GM12878 (cell line): ENCODE results near the gene CTXN1. TPM values are rescaled to one million over a fixed set of nuclear protein-coding genes. Genes with fewer than 3 reads are reported as not detected.

Experiments
- ATAC-seq: fragments of 200-7000 bp; cut with Tn5 transposase; 3 replicates; pipeline ENCODE4 v1.9.1; 2020; ENCODE audit warnings: mild to moderate bottlenecking, moderate library complexity
- BruUV-seq: library from RNA; stranded (reverse); fragments of 400-500 nt; replicated peaks from 2 replicates; lab custom pipeline; 2021; lab: Mats Ljungman, UMichigan
- CTCF ChIA-PET: fragments of 300-600 bp; sonication (Branson Sonifier 250); formaldehyde crosslinking; extraction: SDS; loops from one replicate; lab custom pipeline; 2021; ENCODE audit warnings: inconsistent platforms; lab: Yijun Ruan, JAX
- POLR2A ChIA-PET: fragments of 350-600 bp; formaldehyde crosslinking; extraction: SDS; loops from one replicate; lab custom pipeline; 2021; ENCODE audit warnings: inconsistent platforms; lab: Charles Lee
- RAD21 ChIA-PET: fragments of 300-600 bp; sonication (Branson Sonifier 250); formaldehyde crosslinking; loops from one replicate; lab custom pipeline; 2023; ENCODE audit warnings: antibody characterized with exemption; ENCODE audit not compliant: unreplicated experiment; lab: Charles Lee
- SMC1A ChIA-PET: fragments of 300-600 bp; sonication (Branson Sonifier 250); formaldehyde crosslinking; loops from one replicate; lab custom pipeline; 2023; ENCODE audit not compliant: unreplicated experiment, uncharacterized antibody; lab: Charles Lee
- DNase-seq: peaks from one replicate; pipeline ENCODE4 v3.0.0-alpha.2; 2011; ENCODE audit warnings: low read depth, low spot score
- FAIRE-seq: peaks from 3 replicates; lab custom pipeline; 2011; peaks lifted over from hg19 to GRCh38; lab: Jason Lieb, UNC
- H2AFZ ChIP-seq: 2 replicates; pipeline ENCODE4 v1.6.0; 2011; ENCODE audit warnings: low read depth, low read length, control low read depth; ENCODE audit not compliant: control insufficient read depth
- H3K27ac ChIP-seq: 2 replicates; pipeline ENCODE4 v1.5.1; 2011; ENCODE audit warnings: control low read depth; ENCODE audit not compliant: control insufficient read depth, insufficient read depth
- H3K27me3 ChIP-seq, 2 experiments: replicated peaks in 1 of 2; 2 replicates each; pipeline versions ENCODE4 v1.6.0 to v1.6.1; 2011; ENCODE audit warnings: low read length in 1 of 2; ENCODE audit not compliant: control insufficient read depth in 2 of 2, insufficient read depth in 2 of 2
- H3K36me3 ChIP-seq, 2 experiments: 2 replicates each; pipeline ENCODE4 v1.5.1; 2011; ENCODE audit warnings: low read length in 1 of 2; ENCODE audit not compliant: control insufficient read depth in 2 of 2, insufficient read depth in 2 of 2
- H3K4me1 ChIP-seq: 2 replicates; pipeline ENCODE4 v1.6.1; 2011; ENCODE audit warnings: mild to moderate bottlenecking, low read length, moderate library complexity, mixed read lengths; ENCODE audit not compliant: control insufficient read depth, insufficient read depth
- H3K4me2 ChIP-seq: 2 replicates; pipeline ENCODE4 v1.6.0; 2011; ENCODE audit warnings: control low read depth; ENCODE audit not compliant: control insufficient read depth, insufficient read depth
- H3K4me3 ChIP-seq: fragments of 200-600 bp; sonication (generic); 2 replicates; pipeline ENCODE4 v1.5.1; 2016
- H3K79me2 ChIP-seq: 2 replicates; pipeline ENCODE4 v1.6.0; 2011; ENCODE audit warnings: low read length; ENCODE audit not compliant: control insufficient read depth, insufficient read depth
- H3K9ac ChIP-seq: 2 replicates; pipeline ENCODE4 v1.8.0; 2011; ENCODE audit warnings: low read length, control low read depth, mixed read lengths; ENCODE audit not compliant: control insufficient read depth, insufficient read depth
- H3K9me3 ChIP-seq: replicated peaks from 3 replicates; pipeline ENCODE4 v1.5.1; 2011; ENCODE audit warnings: mild to moderate bottlenecking, low read length; ENCODE audit not compliant: control insufficient read depth, insufficient read depth
- H4K20me1 ChIP-seq: 2 replicates; pipeline ENCODE4 v1.6.0; 2011; ENCODE audit not compliant: control insufficient read depth, insufficient read depth
- ESRRA ChIP-seq: IDR thresholded peaks from 2 replicates; pipeline ENCODE4 v1.6.1; 2012; ENCODE audit warnings: mild to moderate bottlenecking, low read length, improper control_type of control experiment
- EZH2 ChIP-seq: IDR thresholded peaks from 2 replicates; pipeline ENCODE4 v1.6.1; 2012; ENCODE audit warnings: low read depth, mild to moderate bottlenecking, control low read depth, inconsistent platforms, low read length, borderline replicate concordance; ENCODE audit not compliant: control insufficient read depth
- FOS ChIP-seq: IDR thresholded peaks from 3 replicates; pipeline ENCODE4 v1.6.1; 2011; ENCODE audit warnings: borderline replicate concordance; ENCODE audit not compliant: insufficient read length; ENCODE audit errors: extremely low read depth
- NFXL1 ChIP-seq: fragments of 450-650 bp; IDR thresholded peaks from 2 replicates; pipeline ENCODE4 v1.6.1; 2017; ENCODE audit warnings: antibody characterized with exemption, mild to moderate bottlenecking, borderline replicate concordance
- POLR2A ChIP-seq: IDR thresholded peaks from 2 replicates; pipeline ENCODE4 v1.6.1; 2011; ENCODE audit warnings: low read depth, mild to moderate bottlenecking, low read length
- POLR2AphosphoS2 ChIP-seq: IDR thresholded peaks from 2 replicates; pipeline ENCODE4 v1.6.1; 2011; ENCODE audit warnings: low read depth, mild to moderate bottlenecking, low read length, improper control_type of control experiment, moderate library complexity
- RELA ChIP-seq: fragments of 450-650 bp; IDR thresholded peaks from 2 replicates; pipeline ENCODE4 v1.8.0; 2014; ENCODE audit warnings: borderline replicate concordance; ENCODE audit not compliant: partially characterized antibody
- SKIL ChIP-seq: fragments of 450-650 bp; IDR thresholded peaks from 2 replicates; pipeline ENCODE4 v1.6.1; 2017; ENCODE audit warnings: mild to moderate bottlenecking, low read depth, inconsistent platforms; ENCODE audit not compliant: poor library complexity, severe bottlenecking
- WGBS: methylation state at CpG from one replicate; pipeline ENCODE4 v1.1.6; 2016; ENCODE audit warnings: low lambda C conversion rate; ENCODE audit not compliant: insufficient replicate concordance, insufficient coverage; ENCODE audit errors: missing lambda C conversion rate; 5-methylcytosine and 5-hydroxymethylcytosine counted together
- in situ Hi-C: fragments of 300-500 bp; cut with MboI; formaldehyde crosslinking; loops from 9 replicates; pipeline ENCODE4 v1.14.3; 2018; ENCODE audit warnings: mixed read lengths
- intact Hi-C: fragments of 100-400 bp; cut with micrococcal nuclease; formaldehyde crosslinking; loops from one replicate; pipeline ENCODE4 v1.14.2; 2022; ENCODE audit not compliant: unreplicated experiment
- polyA plus RNA-seq, 11 experiments: library from polyadenylated mRNA; depleted of rRNA in 4 of 11; unstranded in 6 of 11; stranded (reverse) in 5 of 11; fragments of >200 nt; fragmentation: Nextera tagmentation in 4 of 11; fragmentation: Illumina TruSeq in 1 of 11; extraction: Ambion mirVana in 4 of 11; extraction: Trizol in 1 of 11; gene quantifications; 1 replicate in 1 of 11; 2 replicates in 10 of 11; pipeline versions ENCODE4 v1.2.1 to v1.2.3, GENCODE V29; 2011 to 2016; ENCODE audit warnings: inconsistent platforms in 2 of 11, missing spikeins in 2 of 11, low read depth in 1 of 11
- total RNA-seq, 4 experiments: library from RNA; depleted of rRNA in 3 of 4; stranded (reverse); fragments of >200 nt in 3 of 4; fragmentation: Illumina TruSeq in 1 of 4; extraction: Trizol in 1 of 4; gene quantifications; 2 replicates each; pipeline versions ENCODE4 v1.2.1 to v1.2.3, GENCODE V29; 2013 to 2021

Gene CTXN1
- total and polyA plus RNA-seq, 10 of the 15 experiments (the other 5 are each of a cell fraction or from before 2014, with no cell fraction given), result 0.04 to 1.0 (median 0.38) TPM; not detected in 4

GRCh38 chr19:7915250-7916102 lies 10.5 kb downstream of the CTXN1 start (continued):
- TF ChIP-seq FOS, result no peak
- no peak for TF ChIP-seq ESRRA
- TF ChIP-seq RELA, result no peak
- TF ChIP-seq SKIL, result no peak
- TF ChIP-seq EZH2, result no peak

- SMC1A ChIA-PET, result no interaction called here
- Histone ChIP-seq H3K79me2 (no peaks in the 10 kb centered on the region), H3K27me3 (peaks cover 8 to 21% of the 10 kb centered on the region in 2 experiments), H3K9ac (no peak within 1 kb of the TSS), H3K9me3 (no peaks in the 10 kb centered on the region; the same call in 2 of the 3 replicates)
- intact Hi-C loops, result no loop called here
- CTCF ChIA-PET, result no interaction called here
- ATAC-seq, result no peak
- POLR2A ChIA-PET, result no interaction called here
- BruUV-seq, result no TSS peak
- TF ChIP-seq NFXL1 (no peak), POLR2A (peak; percentile 67), POLR2AphosphoS2 (peak; percentile 48; the same call in 1 of the 2 replicates)
- TF ChIP-seq, all 136 proteins: peak for 2
- H3K4me2 ChIP-seq, result no peak within 1 kb of the TSS
- no peak within 1 kb of the TSS for H3K27ac ChIP-seq
- peaks cover 0 to 14% of the 10 kb centered on the region in 2 experiments; a peak in 3 of 4 replicates for H3K36me3 ChIP-seq
- no peak for FAIRE-seq
- RAD21 ChIA-PET, result no interaction called here
- no peaks in the 10 kb centered on the region for H4K20me1 ChIP-seq
- H3K4me1 ChIP-seq, result peaks cover 2% of the 10 kb centered on the region; the same call in 1 of the 2 replicates
- 59% methylated on average over 12 of the region's 12 CpGs for WGBS
- no peak for DNase-seq
- H3K4me3 ChIP-seq, result no peak within 1 kb of the TSS
- H2AFZ ChIP-seq, result no peak within 1 kb of the TSS
- in situ Hi-C loops, result no loop called here
Observed at GRCh38 chr19:7914598-7915045, 11.3 kb downstream of the CTXN1 start, which contains the start of gene TGFBR3L. Gene TGFBR3L (plus strand): TSS chr19:7914830.
